IPS DF 4.7 (cell line): ENCODE measurements around the gene SMIM43.
A peak's percentile ranks its signal among the peaks of the same experiment; 100 is the strongest.
"Not testable (repeated sequence)": the region's sequence is repeated elsewhere in the genome, so short reads cannot be mapped to it uniquely, and the experiment has no call there.

Experiments
- DNase-seq: peaks from one replicate; pipeline ENCODE4 v3.0.0-alpha.2; 2013; ENCODE audit warnings: low spot score; ENCODE audit errors: extremely low read depth

Gene SMIM43

GRCh38 chr4:121783210-121783609 is 18.2 kb upstream of the SMIM43 start:
- no peak for DNase-seq

- DNase-seq = no peak
Observed at GRCh38 chr4:121778991-121779628, 14.1 kb upstream of the SMIM43 start.

GRCh38 chr4:121777625-121778024 is 12.7 kb upstream of the SMIM43 start:
- DNase-seq = no peak

GRCh38 chr4:121776610-121777401 is 11.8 kb upstream of the SMIM43 start:
- DNase-seq = no peak

- no peak for DNase-seq
Observed at GRCh38 chr4:121773883-121774282, 8.9 kb upstream of the SMIM43 start.

- no peak for DNase-seq
Observed at GRCh38 chr4:121771869-121772268, 6.9 kb upstream of the SMIM43 start.

GRCh38 chr4:121769341-121769740 is 4.4 kb upstream of the SMIM43 start:
- no peak for DNase-seq

- DNase-seq = no peak
Observed at GRCh38 chr4:121767166-121767565, 2.2 kb upstream of the SMIM43 start.

- DNase-seq = no peak
Observed at GRCh38 chr4:121765971-121766538, 1.1 kb upstream of the SMIM43 start.

- DNase-seq = no peak
Observed at GRCh38 chr4:121765368-121765705, 373 bp upstream of the SMIM43 start.

GRCh38 chr4:121764303-121764701 is 662 bp downstream of the SMIM43 start:
- DNase-seq = no peak

- DNase-seq = no peak
Observed at GRCh38 chr4:121760205-121760604, 4.8 kb downstream of the SMIM43 start.

- DNase-seq = no peak
Observed at GRCh38 chr4:121758925-121759568, 5.9 kb downstream of the SMIM43 start.

GRCh38 chr4:121752142-121752541 is 12.8 kb downstream of the SMIM43 start:
- DNase-seq = not testable (repeated sequence)

- DNase-seq = peak; percentile 96
Observed at GRCh38 chr4:121749225-121749624, 15.7 kb downstream of the SMIM43 start.

- DNase-seq = no peak
Observed at GRCh38 chr4:121742794-121743193, 22.2 kb downstream of the SMIM43 start.

- no peak for DNase-seq
Observed at GRCh38 chr4:121741751-121742150, 23.2 kb downstream of the SMIM43 start.

GRCh38 chr4:121740796-121741409 is 24.1 kb downstream of the SMIM43 start:
- DNase-seq = no peak

GRCh38 chr4:121739575-121739974 is 25.4 kb downstream of the SMIM43 start:
- DNase-seq = no peak

GRCh38 chr4:121738780-121739535 is 26.0 kb downstream of the SMIM43 start:
- no peak for DNase-seq
